GM19023 (cell line): ENCODE data around the gene ECE2.
"Not testable (repeated sequence)": the region's sequence is repeated elsewhere in the genome, so short reads cannot be mapped to it uniquely, and the experiment has no call there.

Experiments used
- ATAC-seq: cut with Tn5 transposase; IDR thresholded peaks from one replicate; pipeline ENCODE4 v1.9.1; 2021; ENCODE audit warnings: mild to moderate bottlenecking, moderate library complexity; ENCODE audit not compliant: unreplicated experiment

The ECE2 gene

GRCh38 chr3:184335291-184335660, 59.5 kb downstream of the ECE2 start:
- peak; percentile 2 for ATAC-seq

- ATAC-seq: peak; percentile 79
These were observed 60.1 kb downstream of the ECE2 start for GRCh38 chr3:184335661-184336546.

GRCh38 chr3:184336547-184337398, 61.0 kb downstream of the ECE2 start:
- no peak for ATAC-seq

GRCh38 chr3:184337399-184337714, 61.5 kb downstream of the ECE2 start, which contains the start of gene FAM131A:
Gene FAM131A, plus strand, starts transcription at chr3:184337600. Its CDS starts 31 bp downstream, at chr3:184337631.
- ATAC-seq: no peak

GRCh38 chr3:184337981-184338380, 62.2 kb downstream of the ECE2 start:
- no peak for ATAC-seq

- ATAC-seq: no peak
These were observed 62.7 kb downstream of the ECE2 start for GRCh38 chr3:184338511-184338945.

GRCh38 chr3:184339001-184339400, 63.2 kb downstream of the ECE2 start:
- ATAC-seq: no peak

- ATAC-seq: not testable (repeated sequence)
These were observed 63.8 kb downstream of the ECE2 start for GRCh38 chr3:184339451-184340135.

- ATAC-seq: no peak
These were observed 66.1 kb downstream of the ECE2 start for GRCh38 chr3:184341925-184342324.
